GM18511 (cell line): Measurements from ENCODE around the gene ETV6.
A peak's percentile ranks its signal among the peaks of the same experiment; 100 is the strongest.

Experiments
- ATAC-seq: cut with Tn5 transposase; IDR thresholded peaks from one replicate; pipeline ENCODE4 v1.9.1; 2021; ENCODE audit warnings: mild to moderate bottlenecking, moderate library complexity; ENCODE audit not compliant: unreplicated experiment

Gene ETV6

DNA sequence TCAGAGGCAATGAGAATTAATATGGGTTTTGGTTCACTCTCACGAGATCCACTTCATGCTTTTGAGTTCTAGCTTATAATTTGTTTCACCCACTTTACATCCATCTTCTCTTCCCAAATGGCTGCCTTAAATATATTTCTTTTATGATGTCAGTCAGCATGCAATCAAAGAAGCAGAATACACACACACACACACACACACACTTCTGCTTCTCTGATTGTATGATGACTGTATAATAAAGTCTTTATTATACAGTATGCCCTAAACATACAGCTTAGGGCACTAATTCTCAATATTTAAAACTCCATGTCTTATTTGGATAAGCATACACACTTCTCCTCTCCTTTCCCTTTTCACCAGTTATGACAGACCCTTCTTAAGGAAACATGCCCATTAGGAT is 6.7 kb upstream of the ETV6 start:
- ATAC-seq: no peak

DNA sequence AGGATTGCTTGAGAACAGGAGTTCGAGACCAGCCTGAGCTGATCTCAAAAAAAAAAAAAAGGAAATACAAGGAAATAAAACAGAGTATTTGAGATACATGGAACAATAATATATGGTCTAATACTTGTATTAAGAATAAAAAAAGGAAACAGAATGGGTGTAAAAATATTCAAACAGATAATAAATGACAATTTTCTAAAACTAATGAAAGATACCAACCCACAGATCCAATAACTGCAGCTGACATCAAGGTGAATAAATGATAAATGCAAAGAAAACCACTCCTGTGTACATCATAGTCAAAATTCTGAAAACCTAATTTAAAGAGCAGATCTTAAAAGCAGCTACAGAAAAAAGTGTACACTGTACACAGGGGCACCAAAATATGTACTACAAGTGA is 4.1 kb upstream of the ETV6 start:
- no peak for ATAC-seq

DNA sequence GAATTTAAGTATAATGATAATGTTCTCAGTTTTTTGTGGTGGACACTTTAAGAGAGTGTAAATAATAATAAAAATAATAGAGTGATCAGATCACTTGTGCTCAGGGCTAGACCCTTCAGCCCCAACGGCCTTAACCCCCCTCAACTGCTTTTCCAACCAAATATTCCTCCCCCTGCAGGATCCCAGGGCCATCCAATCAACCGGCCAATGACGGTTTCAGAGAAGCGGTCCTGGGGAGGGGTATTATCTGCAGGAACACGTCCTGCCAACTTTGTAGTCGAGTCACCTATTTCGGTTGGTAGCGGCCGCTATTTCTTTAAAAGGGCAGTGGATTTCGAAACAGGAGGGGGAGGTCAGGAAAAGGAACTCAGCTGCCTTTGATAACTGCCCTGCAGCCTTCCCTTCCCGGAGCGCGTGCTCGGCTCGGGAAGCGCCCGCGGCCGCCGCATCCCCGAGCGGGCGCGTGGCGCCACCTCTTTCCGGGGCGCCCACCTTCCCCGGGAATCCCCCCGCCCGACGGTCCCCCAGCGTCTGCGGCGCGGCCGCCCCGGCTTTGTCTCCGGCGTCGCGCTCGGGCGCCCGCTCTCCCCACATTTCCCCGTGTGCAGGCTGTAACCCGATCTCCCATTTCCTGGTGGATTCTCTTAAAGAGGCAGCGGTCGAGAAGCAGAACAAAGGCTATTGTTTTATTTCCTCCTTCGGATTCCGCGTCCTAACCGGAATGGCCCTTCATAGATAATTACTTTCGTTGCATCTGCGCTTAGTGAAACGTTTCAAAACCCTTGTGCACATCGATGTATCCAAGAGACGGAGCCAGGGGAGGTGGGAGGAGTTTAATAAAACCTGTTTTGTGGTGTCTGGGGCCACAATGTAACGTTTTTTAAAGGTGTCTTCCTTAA is 711 bp upstream of the ETV6 start:
- ATAC-seq: peak; percentile 37

DNA sequence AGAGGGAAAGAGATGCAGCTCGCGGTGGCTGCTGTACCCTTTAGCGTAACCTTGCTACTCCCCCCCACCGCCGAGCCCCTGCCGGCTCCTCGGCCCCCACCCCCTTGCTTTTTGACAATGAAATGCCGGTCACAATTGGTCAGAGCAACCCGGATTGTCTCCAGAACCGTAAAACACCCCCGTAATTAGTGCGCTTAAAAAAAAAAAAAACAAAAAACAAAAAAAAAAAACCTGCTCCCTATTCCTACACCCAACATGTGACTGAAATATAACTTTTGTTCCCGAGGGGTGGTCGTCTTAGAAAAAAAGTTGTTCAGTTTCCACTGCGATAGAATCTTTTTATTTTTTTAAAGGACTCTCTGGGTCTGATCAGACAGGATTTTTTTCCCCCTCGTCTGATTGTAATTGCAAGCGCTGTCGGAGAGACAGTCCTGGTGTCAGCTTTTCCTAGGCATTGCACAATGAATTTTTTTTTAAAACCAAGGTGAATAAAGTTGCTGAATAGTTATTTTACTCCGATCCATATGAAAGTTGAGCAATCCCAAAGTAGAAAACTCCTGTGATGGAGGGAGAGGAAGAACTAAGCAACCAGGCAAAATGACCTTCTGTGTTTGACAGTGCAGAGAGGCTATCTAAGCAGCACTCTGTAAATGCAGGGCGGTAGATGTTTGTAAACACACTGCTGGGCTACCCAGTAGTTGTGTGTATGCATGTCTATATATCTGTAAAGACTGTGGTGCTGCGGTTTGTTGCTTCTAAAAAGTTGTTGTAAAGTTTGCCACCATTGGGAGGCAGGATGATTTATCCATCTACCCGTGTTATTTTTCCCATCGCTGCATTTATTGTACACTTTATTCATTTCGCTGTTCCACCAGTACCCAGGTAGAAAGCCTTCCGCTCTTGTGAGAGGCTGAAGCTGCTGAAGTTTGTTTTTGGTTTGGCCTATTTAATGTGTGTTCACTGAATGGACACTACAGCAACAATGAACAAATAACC is 1.1 kb downstream of the ETV6 start:
- no peak for ATAC-seq

DNA sequence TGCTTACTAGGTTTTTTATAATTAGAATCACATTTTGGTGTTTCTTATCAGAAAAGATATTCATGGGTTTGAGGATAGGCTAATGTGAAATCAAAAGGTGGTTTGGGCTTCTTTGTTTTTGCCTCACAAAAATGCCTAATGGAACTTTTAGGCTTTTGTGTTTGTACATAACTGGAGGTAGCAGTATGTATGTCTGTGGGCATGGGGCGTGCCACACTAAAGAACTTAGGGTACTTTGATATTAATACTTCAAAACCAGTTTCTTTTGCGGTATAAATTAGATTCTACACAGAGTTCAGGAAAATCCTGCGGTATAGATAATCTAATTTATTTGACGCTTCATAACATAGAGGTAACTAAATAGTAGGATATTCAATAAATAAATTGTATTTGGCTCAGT is 1.9 kb downstream of the ETV6 start:
- ATAC-seq: no peak

DNA sequence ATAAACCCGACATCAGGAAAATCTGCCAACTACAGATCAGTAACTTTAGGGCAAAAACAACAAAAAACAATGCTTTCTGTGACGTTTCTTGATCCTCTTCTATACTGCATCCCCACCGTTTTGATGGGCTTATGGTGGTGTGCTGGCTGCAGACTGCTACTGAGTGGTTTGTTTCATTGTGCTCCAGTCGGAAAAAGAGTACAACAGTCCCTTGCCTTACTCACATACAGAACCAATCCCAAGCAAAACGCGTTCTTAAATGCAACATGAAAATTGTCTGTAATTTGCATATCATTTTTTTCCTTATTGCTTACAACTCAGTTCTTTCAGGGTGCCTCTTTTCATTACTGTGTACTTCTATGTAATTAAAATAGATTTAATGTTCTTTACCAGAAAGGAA is 2.3 kb downstream of the ETV6 start:
- ATAC-seq: no peak

DNA sequence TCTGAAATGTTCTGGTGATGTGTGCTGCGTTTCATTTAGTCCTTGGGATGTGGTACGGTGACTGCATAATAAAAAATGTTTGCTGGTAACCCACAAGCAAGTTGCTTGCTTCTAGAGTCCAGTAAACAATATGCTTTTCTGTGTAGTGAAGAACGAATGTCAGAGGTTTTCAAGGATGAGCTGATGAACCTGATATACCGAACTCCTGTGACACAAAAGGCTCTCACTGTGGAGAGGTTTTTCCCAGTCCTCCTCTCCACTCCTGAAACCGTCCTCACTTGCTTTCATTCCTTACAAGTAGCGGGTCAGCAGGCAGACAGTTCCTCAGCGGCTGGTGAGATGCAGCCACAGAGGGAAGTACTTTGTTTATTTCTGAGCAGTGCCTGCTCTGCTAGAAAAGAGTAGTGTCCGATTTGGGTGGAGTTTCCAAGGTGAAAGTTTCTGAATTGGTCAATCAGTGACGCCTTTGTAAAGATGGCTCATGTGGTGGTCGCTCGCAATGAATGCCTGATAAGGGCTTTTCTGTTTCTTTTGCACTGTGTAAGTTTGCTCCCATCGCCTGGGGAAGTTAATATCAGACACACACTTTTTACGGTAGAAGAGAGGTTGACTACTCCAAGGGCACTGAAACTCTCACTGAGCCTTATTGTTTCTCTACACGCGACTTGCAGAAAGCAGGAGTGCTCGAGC is 3.0 kb downstream of the ETV6 start:
- ATAC-seq: peak; percentile 28

DNA sequence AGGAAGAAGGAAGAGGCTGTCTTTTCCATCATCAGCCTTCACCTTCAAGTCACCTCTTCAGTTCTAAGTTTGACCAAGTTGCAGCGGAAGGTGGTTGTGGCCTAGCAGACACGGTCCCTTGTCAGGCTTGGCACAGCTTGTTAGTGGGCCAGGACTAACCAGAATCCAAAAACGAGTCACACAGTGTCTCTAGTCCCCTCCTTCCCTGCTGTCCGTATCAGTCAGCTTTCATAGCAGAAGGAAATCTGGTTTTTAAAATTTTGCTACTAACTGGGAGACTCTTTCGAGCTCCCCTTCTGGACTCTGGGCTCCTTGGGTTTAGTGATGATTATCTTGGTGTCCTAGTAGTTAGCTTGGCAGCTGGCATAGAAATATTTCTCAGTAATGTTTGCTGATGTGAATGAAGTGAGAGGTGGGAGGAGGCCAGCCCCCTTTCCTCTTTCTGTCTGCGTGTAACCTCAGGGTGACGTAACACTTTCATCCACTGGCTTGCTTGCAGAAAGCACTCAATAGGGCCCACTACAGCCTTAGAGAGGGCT is 3.8 kb downstream of the ETV6 start:
- peak; percentile 22 for ATAC-seq

DNA sequence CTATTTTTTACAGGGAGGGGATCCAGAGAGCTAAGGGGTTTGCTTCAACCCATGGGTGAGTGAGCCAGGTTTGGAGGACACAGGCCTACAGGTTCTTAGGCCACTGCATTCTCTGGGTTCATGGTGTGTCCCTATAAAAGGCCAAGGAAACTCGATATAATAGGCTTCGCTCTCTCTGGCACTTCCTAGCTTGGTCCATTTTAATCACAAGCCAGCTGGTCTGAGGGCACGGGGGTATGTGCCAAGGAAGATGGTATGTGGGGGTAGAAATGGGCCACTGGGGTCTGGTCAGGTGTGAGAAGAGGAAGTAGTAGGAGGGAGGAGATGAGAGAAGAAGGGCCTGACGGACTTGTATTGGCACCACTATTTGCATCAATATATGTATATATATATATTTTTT is 4.9 kb downstream of the ETV6 start:
- no peak for ATAC-seq

DNA sequence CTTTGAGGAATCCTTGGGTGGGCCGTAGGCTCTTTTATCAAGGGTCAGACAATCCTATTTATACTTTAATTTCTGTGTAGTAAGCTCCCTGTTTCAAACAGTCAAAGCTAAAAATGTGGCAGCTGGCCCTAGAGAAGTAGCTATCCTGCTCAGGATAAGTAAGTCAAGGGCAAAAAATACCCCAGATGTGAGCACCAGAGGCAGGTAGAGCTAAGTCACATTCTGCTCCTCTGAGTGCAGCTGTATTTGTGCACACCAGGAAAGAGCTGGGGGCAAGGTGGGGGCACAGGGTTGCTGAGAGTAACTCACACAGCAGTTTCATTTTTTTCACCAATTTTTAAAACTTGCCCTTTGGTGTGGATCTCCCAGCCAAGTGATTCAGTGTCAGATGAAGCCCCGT is 5.3 kb downstream of the ETV6 start:
- no peak for ATAC-seq

DNA sequence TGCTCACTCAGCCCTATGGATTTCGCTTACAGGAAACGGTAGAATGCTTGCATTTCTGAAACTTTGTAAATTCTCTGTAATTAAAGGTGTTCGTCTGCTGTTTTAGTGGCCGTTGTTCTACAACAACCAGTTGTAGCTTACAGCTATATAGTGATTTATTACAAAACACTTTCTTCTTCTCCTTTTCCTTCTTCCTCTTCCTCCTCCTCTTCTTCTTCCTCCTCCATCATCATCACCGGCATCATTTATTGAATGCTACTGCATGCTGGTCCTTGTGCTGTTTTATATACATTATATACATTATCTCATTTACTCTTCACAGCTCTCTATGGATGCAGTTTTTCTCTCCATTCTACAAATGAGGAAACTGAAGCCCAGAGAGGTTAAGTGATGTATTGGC is 6.4 kb downstream of the ETV6 start:
- ATAC-seq: no peak

DNA sequence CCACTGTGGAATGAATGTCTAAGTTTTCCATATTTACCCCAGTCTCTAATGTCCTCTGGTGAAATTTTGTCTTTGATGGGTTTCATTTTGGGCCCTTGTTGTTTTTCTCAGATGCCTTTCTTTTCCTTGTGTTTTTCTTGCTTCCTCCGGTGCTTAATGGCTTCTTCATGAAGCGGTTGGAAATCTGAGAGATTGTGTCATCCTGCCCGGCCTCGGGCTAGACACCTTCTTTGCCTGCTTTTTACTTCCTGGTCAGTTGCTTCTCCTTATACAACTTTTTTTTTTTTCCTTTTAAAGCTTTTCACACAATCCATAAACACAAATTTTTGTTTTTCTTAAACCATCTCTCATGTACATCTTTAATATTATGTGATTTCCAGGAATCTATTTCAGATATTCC is 7.1 kb downstream of the ETV6 start:
- no peak for ATAC-seq

DNA sequence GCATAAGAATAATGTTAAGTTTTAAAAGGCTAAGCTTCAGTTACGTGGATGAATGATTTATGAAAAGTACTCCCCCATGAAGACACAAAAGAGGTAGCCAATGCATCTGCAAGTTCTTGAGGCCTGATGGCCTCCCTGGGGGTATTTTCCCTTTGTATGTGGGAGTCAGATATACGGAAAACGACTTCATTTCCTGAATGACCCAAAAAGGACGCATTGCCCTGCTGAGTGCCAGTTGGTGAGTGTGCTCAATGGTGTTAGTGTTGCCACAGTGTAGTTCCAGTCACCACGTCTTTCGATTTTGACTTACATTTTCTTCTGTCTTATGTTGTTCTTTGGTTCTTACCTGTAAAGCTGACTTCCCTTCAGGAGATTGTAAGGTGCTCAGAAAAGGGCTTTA is 8.0 kb downstream of the ETV6 start:
- ATAC-seq: no peak

DNA sequence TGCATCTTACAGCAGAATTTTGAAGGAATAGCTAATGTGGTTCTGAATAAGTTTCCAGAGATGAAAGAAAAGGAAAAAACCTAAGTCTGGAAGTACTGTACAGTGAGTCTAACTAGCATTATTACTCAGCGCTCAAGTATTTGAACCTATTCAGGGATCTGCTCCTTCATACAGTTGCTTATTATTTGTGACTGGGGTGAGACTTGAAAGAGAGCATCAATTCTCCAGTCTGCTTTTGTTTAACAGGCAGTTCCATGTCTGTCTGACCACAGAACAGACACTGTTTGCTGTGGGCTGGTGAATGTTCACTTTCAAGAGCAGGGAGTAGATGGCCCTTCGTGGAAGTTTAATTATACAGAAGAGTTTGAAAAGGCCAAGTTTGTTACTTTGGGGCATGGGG is 9.3 kb downstream of the ETV6 start:
- ATAC-seq: no peak

DNA sequence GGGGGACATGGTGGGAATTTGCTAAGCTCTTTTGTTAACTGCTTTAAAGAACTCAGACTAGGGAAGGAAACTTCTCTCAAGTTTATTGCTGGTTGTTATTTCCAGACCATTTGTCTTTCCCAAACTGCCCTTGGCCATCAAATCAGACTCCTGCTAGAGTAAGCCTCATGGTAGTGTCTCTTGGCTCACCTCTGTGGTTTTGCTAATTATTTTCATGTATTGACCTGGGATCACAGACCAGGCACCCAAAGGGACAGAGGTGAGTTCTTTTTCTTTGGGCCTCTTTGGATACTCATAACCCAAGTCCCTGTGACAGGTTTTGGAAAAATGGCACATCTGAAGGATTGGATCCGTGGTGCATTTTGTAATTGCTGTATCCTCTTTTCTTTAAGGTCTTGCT is 11.2 kb downstream of the ETV6 start:
- no peak for ATAC-seq

DNA sequence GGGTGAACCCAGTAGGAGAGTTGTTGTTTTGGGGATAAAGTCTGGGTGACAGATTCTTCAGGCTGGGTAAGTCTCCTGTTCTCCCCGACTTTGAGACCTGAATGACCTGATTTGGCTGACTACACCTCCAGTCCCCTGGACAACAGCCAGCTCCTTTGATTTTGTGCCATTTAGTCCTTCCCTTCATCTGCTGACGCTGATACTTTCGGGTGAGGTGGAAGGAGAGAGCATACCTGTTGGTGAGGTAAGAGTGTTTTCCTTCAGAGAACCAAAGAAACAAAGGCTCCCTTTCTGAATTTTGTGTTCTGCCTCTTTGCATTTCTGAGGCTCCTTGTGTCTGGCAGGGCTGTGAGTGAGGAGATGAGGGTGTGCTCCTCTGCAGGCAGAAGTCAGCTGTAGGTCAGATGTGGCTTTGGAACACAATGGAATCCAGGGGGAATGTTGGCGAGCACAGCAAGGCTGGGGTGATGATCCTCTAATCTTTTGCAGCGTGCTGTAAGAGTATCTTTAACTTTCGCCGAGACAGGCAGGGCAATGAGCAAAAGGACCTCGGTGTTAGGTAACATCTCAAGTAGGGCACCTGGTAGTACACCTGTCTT is 12.1 kb downstream of the ETV6 start:
- ATAC-seq: no peak

DNA sequence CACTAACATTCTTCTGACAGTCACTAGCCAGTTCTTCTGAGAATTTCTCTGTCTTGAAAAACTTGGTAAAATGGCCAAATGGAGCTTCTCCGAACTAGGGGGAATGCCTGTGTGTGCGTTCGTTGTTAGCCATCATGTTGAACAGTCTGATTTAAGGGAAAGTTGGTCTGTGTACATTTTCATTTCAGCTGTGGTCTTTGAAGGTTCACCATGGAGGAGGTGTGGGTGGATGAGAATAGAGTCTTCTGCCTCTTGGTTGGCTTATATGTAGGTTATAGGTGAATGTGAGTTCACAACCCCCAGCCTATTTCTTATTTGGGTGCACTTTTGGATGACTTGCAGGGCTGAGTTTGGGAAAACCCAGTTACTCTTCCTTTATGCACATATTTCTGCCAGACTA is 12.9 kb downstream of the ETV6 start:
- ATAC-seq: no peak

DNA sequence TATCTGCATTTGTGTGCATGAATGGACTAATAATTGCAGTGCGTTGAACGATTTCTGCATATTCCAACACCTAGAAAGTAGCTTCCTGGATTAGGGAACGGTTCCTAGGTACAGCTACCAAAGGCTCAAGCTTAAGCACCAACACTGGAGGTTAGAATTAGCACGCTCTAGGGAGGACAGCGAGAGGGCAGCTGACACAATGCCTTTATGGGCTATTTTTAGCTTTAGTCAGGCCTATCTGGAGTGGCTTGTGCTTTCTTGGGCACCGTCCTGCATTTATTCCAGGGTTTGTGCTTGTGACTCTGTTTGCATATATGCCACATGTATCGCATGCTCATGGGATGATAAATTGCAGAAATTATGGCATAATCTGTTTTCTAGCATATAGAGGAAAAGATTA is 13.7 kb downstream of the ETV6 start:
- ATAC-seq: no peak

DNA sequence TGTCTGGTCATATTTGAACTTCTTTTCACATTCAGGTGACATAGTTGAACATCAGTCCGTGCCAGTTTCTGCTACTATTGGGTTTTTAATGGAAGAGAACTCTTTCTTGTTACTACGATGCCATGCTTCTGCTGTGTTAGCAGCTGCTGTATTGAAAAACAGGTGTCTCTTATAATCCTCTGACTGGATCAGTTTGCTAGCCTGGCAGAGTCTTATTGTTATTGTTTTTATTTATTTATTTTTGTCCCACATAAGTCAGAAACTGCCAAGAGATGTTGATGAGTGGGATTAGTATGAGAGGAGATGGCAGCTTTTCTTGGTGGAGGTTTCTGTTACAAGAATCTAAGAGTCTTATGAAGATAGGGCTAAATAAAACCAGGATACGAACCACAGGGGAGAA is 14.6 kb downstream of the ETV6 start:
- no peak for ATAC-seq
